22Rv1 (cell line): ENCODE results near the gene DLEC1.

Experiments used
- ZFX ChIP-seq: fragments of 450-650 bp; IDR thresholded peaks from 2 replicates; pipeline ENCODE4 v1.6.1; 2017; ENCODE audit warnings: antibody characterized with exemption, borderline replicate concordance
- TF ChIP-seq, protein P1 (sequence below): fragments of 450-650 bp; IDR thresholded peaks from 2 replicates; pipeline ENCODE4 v1.5.1; 2017; ENCODE audit warnings: mild to moderate bottlenecking

DNA sequence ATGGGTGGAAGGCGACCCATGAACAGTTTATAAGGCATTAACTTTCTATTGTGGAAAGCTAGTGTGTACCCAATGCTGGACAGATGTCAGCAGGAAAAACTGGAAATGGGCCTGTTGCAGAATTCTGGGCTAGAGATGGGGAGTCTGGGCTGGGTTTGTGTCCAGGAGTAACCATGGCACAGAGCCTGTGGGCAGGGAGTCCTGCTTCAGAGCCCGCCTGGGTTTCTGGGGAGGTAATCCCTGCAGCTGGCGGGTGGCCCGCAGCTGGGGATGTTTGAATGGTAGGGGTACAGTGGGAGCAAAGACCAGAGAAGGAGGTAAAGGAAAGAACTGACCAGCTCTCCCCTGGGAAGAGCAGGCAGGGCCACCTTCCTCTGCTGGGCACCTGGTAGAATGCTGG is 72.2 kb downstream of the DLEC1 start:
- TF ChIP-seq, protein P1, sequence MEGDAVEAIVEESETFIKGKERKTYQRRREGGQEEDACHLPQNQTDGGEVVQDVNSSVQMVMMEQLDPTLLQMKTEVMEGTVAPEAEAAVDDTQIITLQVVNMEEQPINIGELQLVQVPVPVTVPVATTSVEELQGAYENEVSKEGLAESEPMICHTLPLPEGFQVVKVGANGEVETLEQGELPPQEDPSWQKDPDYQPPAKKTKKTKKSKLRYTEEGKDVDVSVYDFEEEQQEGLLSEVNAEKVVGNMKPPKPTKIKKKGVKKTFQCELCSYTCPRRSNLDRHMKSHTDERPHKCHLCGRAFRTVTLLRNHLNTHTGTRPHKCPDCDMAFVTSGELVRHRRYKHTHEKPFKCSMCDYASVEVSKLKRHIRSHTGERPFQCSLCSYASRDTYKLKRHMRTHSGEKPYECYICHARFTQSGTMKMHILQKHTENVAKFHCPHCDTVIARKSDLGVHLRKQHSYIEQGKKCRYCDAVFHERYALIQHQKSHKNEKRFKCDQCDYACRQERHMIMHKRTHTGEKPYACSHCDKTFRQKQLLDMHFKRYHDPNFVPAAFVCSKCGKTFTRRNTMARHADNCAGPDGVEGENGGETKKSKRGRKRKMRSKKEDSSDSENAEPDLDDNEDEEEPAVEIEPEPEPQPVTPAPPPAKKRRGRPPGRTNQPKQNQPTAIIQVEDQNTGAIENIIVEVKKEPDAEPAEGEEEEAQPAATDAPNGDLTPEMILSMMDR = no peak
- TF ChIP-seq ZFX = no peak
